Fibroblast of lung (primary cell): Measurements from ENCODE around the gene OR2S2.

ENCODE experiments used
- CTCF ChIP-seq, 2 donors: IDR thresholded peaks in 1 of 2; conservative IDR thresholded peaks in 1 of 2; 1 replicate in 1 of 2; 2 replicates in 1 of 2; pipeline ENCODE4 v1.5.1; 2011 to 2012; ENCODE audit warnings: low read length in 2 of 2, control low read depth in 1 of 2, inconsistent platforms in 1 of 2, low read depth in 1 of 2, mild to moderate bottlenecking in 1 of 2
- EZH2 ChIP-seq: IDR thresholded peaks from 2 replicates; pipeline ENCODE4 v1.5.1; 2012; ENCODE audit warnings: low read length, control low read depth, mild to moderate bottlenecking; ENCODE audit errors: missing control alignments

- TF ChIP-seq CTCF (conservative IDR thresholded peaks at IDR 0.05 in 1 of 2, IDR thresholded peaks at IDR 0.05 in 1 of 2; ENCODE audit: low read depth in 1 of 2, low read length in 2 of 2) (no peak), EZH2 (no peak)
Observed at GRCh38 chr9:35998333-35998732, 40.4 kb upstream of the OR2S2 start.
